Muscle of leg (tissue), 11 donors: ENCODE results near the gene PAK2. TPM values are rescaled to one million over a fixed set of nuclear protein-coding genes. Genes with fewer than 3 reads are reported as not detected.
"Not testable (repeated sequence)": the region's sequence is repeated elsewhere in the genome, so short reads cannot be mapped to it uniquely, and the experiment has no call there.

Experiments used
- DNase-seq: peaks from one replicate; pipeline ENCODE4 v3.0.0; 2013
- H3K27ac ChIP-seq: one replicate; pipeline ENCODE4 v1.5.1; 2013; ENCODE audit warnings: mild to moderate bottlenecking, low read length, control low read depth
- H3K27me3 ChIP-seq: one replicate; pipeline ENCODE4 v1.6.1; 2013; ENCODE audit warnings: low read length; ENCODE audit not compliant: control insufficient read depth, insufficient read depth
- H3K36me3 ChIP-seq: one replicate; pipeline ENCODE4 v1.6.1; 2013; ENCODE audit warnings: low read length; ENCODE audit not compliant: control insufficient read depth, insufficient read depth
- H3K4me1 ChIP-seq: one replicate; pipeline ENCODE4 v1.6.1; 2013; ENCODE audit warnings: low read length; ENCODE audit not compliant: control insufficient read depth, insufficient read depth
- H3K4me3 ChIP-seq: one replicate; pipeline ENCODE4 v1.5.1; 2013; ENCODE audit warnings: low read length, control low read depth
- H3K9me3 ChIP-seq: replicated peaks from 2 replicates; pipeline ENCODE4 v1.6.1; 2013; ENCODE audit warnings: low read depth, low read length; ENCODE audit not compliant: control insufficient read depth
- WGBS: methylation state at CpG from one replicate; pipeline ENCODE4 v1.1.5; 2013; ENCODE audit warnings: missing lambda C conversion rate; ENCODE audit not compliant: insufficient coverage; 5-methylcytosine and 5-hydroxymethylcytosine counted together
- polyA plus RNA-seq, 8 donors: library from polyadenylated mRNA; unstranded; fragments of 120-200 nt; gene quantifications; one replicate each; pipeline versions ENCODE4 v1.2.1 to v1.2.3, GENCODE V29; 2013; ENCODE audit warnings: inconsistent platforms in 1 of 8, low replicate concordance in 1 of 8; ENCODE audit not compliant: insufficient read length in 8 of 8, insufficient read depth in 1 of 8
- total RNA-seq: library from RNA; stranded (reverse); fragments of 120-200 nt; gene quantifications from one replicate; pipeline ENCODE4 v1.2.4, GENCODE V29; 2013

PAK2 gene
- total and polyA plus RNA-seq, 9 donors = 23.7 to 63.9 (median 51.1) TPM

- H3K27me3 ChIP-seq = no peaks in the 10 kb centered on the region
- no peaks in the 10 kb centered on the region for H3K9me3 ChIP-seq
- no peak overlapping the region for H3K27ac ChIP-seq
- WGBS = no CpG with 5 or more reads among the region's 7 CpGs
- DNase-seq = no peak
- H3K4me3 ChIP-seq = no peak overlapping the region
- peaks cover 11% of the 10 kb centered on the region for H3K36me3 ChIP-seq
- no peaks in the 10 kb centered on the region for H3K4me1 ChIP-seq
Observed at GRCh38 chr3:196726788-196727675, 12.6 kb upstream of the PAK2 start.

GRCh38 chr3:196735751-196736150 is 3.9 kb upstream of the PAK2 start:
- WGBS = no CpG with 5 or more reads among the region's 3 CpGs
- no peak for DNase-seq
- Histone ChIP-seq H3K36me3 (no peaks in the 10 kb centered on the region), H3K27ac (no peak overlapping the region), H3K4me3 (no peak overlapping the region), H3K9me3 (no peaks in the 10 kb centered on the region), H3K4me1 (no peaks in the 10 kb centered on the region), H3K27me3 (no peaks in the 10 kb centered on the region)

- no peaks in the 10 kb centered on the region for H3K9me3 ChIP-seq
- no peak for DNase-seq
- no peaks in the 10 kb centered on the region for H3K36me3 ChIP-seq
- peaks cover 4% of the 10 kb centered on the region for H3K4me1 ChIP-seq
- no CpG with 5 or more reads among the region's 4 CpGs for WGBS
- H3K4me3 ChIP-seq = no peak overlapping the region
- H3K27ac ChIP-seq = no peak overlapping the region
- no peaks in the 10 kb centered on the region for H3K27me3 ChIP-seq
Observed at GRCh38 chr3:196736670-196737374, 2.8 kb upstream of the PAK2 start.

- no peaks in the 10 kb centered on the region for H3K27me3 ChIP-seq
- WGBS = 100% methylated on average over 1 of the region's 6 CpGs
- no peak overlapping the region for H3K27ac ChIP-seq
- no peaks in the 10 kb centered on the region for H3K9me3 ChIP-seq
- peaks cover 4% of the 10 kb centered on the region for H3K4me1 ChIP-seq
- H3K4me3 ChIP-seq = no peak overlapping the region
- no peaks in the 10 kb centered on the region for H3K36me3 ChIP-seq
- DNase-seq = no peak
Observed at GRCh38 chr3:196737655-196738054, 2.0 kb upstream of the PAK2 start.

- Histone ChIP-seq H3K27me3 (no peaks in the 10 kb centered on the region), H3K4me3 (peak overlapping the region; percentile 74), H3K27ac (peak overlapping the region; percentile 96), H3K4me1 (peaks cover 4% of the 10 kb centered on the region), H3K36me3 (no peaks in the 10 kb centered on the region), H3K9me3 (no peaks in the 10 kb centered on the region)
- DNase-seq = peak; percentile 73
- 0% methylated on average over 14 of the region's 30 CpGs for WGBS
Observed at GRCh38 chr3:196740481-196741248, 1.0 kb downstream of the PAK2 start.

- WGBS = no CpG with 5 or more reads among the region's 5 CpGs
- peak overlapping the region; percentile 74 for H3K4me3 ChIP-seq
- no peaks in the 10 kb centered on the region for H3K27me3 ChIP-seq
- peak; percentile 9 for DNase-seq
- H3K36me3 ChIP-seq = no peaks in the 10 kb centered on the region
- H3K27ac ChIP-seq = peak overlapping the region; percentile 96
- peaks cover 4% of the 10 kb centered on the region for H3K4me1 ChIP-seq
- H3K9me3 ChIP-seq = no peaks in the 10 kb centered on the region
Observed at GRCh38 chr3:196741249-196741889, 1.7 kb downstream of the PAK2 start.

- not testable (repeated sequence) for H3K4me3 ChIP-seq, DNase-seq, H3K4me1 ChIP-seq, H3K36me3 ChIP-seq, H3K27ac ChIP-seq, H3K9me3 ChIP-seq, H3K27me3 ChIP-seq
- WGBS = no CpG with 5 or more reads among the region's 10 CpGs
Observed at GRCh38 chr3:196743569-196743968, 3.9 kb downstream of the PAK2 start.

- Histone ChIP-seq H3K36me3 (peaks cover 4% of the 10 kb centered on the region), H3K27me3 (no peaks in the 10 kb centered on the region), H3K4me1 (no peaks in the 10 kb centered on the region), H3K27ac (no peak overlapping the region), H3K9me3 (no peaks in the 10 kb centered on the region), H3K4me3 (no peak overlapping the region)
- peak; percentile 45 for DNase-seq
- WGBS = no CpG with 5 or more reads among the region's 8 CpGs
Observed at GRCh38 chr3:196749125-196749524, 9.5 kb downstream of the PAK2 start.

GRCh38 chr3:196753201-196753600 is 13.5 kb downstream of the PAK2 start:
- Histone ChIP-seq H3K36me3 (peaks cover 8% of the 10 kb centered on the region), H3K27ac (no peak overlapping the region), H3K27me3 (no peaks in the 10 kb centered on the region), H3K4me1 (no peaks in the 10 kb centered on the region), H3K9me3 (peaks cover 2% of the 10 kb centered on the region), H3K4me3 (no peak overlapping the region)
- DNase-seq = no peak
- 100% methylated on average over 2 of the region's 8 CpGs for WGBS
